ENCODE data around the gene DDI2.
A peak's percentile ranks its signal among the peaks of the same experiment; 100 is the strongest.
"Not testable (repeated sequence)": the region's sequence is repeated elsewhere in the genome, so short reads cannot be mapped to it uniquely, and the experiment has no call there.

The DDI2 gene

DNA sequence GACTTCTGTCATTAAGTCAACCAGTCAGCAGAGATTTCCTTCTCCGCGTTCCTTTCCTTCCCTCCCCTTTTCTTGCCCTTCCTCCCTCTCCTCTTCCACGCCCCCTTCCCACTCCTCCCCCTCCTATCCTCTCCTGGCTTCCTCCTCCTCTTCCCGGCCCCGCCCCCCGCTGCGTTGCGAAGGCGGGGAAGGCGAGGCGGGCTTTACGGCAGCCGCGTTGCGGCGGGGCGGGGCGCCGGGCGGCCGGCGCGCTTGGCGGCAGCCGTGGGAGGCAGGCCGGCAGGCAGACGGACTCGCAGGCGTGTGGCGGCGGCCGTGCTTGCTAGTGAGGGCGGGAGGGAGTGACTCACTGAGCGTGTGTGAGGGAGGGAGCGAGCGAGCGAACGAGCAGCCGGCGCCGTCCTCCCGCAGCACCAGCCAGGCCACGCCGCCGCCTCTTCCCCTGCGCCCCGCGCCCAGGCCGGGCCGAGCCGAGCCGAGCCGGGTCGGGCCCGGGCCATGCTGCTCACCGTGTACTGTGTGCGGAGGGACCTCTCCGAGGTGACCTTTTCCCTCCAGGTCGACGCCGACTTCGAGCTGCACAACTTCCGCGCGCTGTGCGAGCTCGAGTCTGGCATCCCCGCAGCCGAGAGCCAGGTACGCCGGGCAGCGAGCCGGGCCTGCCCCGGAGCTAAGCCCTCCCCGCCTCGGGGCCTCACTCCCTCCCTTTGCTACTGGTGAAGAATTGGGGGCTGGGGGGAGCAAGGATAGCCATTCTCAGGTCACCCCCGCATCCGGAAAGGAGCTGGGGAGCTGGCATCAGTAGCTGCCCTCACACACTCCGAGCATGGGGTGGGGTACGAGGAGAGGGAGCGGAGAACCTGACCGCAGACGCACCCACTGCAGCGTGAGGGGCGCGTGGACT lies at the start of gene DDI2:
Gene DDI2, plus strand, starts transcription at position 286 of the 904 bp plus-strand sequence. Its CDS starts 213 bp downstream, at position 499.
- DNase-seq (ENCODE audit: low read depth) = peak; percentile 98

DNA sequence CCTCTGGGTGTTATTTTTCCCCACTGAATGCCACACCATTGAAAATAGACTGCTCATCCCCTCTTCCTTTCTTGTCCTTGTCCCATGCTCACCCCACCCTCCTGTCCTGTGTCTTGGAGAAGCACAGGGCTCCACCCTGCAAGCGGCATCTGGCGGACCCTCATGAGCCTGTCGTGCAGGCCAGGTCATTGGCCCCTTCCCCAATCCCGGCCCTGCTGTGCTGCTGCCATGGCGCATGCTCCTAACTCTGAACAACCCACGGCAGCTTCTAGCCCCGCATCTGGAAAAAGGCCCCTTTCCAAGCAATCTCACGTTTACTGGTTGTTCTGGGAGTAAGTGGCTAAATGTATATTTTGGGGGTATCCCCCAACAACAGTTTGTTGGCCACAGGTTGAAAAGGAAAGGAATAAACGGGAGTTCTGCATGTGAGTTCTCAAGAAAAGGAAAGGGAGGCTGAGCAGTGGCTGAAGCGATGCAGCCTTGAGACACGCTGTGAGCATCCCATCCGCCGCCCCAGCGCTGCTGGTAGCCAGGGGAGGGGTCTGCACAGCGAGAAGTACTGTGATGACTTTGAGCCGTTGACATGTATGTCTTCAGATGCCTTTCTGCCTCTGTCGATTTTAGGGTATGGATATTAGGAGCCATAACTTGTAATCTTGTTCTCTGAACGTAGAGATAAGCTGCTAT lies 48.7 kb upstream of the DDI2 start:
- no peak for DNase-seq (ENCODE audit: low read depth)

DNA sequence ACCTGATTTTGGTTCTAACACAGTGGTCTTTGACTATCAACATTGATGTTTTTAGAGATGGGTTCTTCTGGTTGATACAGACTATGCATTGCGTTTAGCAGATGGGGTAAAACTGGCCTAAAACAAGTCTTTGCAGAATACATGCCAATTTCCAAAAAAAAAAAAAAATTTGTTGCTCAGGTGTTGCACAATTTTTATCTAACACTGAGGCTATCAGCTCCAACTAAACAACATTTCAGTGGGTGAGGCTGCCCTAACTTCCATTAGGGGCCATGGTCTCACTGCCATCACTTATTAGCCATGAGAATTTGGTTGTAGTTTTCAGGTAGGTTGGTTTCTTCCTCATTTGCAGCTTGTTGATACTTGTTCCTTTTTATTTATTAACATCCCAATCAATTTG lies 46.4 kb upstream of the DDI2 start:
- DNase-seq (ENCODE audit: low read depth) = no peak

DNA sequence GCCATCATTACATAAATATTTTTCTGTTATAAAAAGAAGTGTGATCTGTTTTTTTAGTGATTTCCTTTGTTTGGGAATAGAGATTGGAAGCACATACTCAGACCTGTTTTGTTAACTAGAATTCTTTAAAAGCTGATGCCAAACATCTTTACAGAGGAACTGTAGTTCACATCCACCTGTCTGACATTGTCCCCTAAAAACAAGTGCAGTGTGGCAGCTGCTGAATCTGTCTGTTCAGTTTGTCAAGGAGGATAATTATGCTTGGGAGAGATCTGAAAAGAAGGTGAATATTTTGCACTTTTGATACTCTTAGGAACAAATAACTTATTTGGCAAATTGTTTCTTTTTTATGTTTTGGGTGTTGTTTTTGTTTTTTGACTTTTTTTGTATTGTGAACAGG lies 46.0 kb upstream of the DDI2 start:
- no peak for DNase-seq (ENCODE audit: low read depth)

DNA sequence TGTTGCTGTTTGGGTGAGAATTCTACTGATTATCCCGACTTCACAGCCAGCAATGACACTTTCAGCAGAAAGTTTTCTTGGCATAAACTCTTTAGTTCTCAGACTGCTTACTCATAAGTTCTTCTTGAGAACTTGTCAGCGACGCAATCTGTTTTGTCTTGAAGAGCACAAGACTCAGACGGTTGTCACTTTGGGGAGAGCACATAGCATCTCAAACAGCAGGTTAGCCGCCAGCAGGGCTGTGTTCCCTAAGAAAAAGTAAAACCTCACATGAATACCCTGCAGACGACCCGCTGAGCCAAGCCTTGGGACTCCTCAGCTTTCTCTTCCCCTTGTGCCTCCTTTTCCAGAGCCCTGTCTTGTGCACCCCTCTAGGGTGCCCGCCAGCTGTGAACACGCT lies 43.8 kb upstream of the DDI2 start:
- no peak for DNase-seq (ENCODE audit: low read depth)

DNA sequence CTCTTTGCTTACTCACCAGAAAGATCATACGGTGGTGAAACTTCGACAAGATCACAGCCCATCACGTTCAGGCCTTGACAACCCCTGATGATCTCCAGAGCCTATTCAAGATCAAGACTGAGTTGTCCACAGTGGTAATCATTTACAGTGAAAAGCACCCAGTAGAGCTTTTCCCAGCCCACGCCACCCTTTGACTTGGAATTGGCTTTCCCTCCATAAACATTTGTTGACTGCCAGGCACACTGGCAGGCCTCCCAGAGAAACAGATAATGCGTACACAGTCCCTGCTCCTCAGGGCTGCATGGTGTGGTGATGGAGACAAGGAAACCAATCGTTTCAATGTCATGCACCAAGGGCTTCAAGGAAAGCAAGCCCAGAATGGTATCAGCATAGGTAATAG lies 42.5 kb upstream of the DDI2 start:
- no peak for DNase-seq (ENCODE audit: low read depth)

DNA sequence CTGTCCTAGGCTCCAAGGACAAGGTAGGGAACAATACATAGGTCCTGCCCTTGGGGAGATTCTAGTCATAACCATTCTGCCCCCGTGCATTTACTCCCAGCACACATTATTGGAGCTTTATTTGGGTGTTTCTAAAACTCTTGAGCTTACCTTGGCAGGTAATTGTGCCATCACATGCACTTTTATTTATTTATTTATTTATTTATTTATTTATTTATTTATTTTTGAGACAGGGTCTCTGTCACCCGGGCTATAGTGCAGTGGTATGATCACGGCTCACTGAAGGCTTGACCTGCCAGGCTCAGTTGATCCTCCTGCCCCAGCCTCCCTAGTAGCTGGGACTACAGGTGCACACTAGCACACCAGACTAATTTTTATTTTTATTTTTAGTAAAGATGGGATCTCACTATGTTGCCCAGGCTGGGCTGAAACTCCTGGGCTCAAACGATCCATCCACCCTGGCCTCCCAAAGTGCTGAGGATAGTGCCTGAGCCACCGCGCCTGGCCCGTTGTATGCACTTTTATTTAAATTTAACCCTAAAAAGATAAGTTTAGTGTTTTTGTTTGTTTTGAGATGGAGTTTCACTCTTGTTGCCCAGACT lies 41.6 kb upstream of the DDI2 start:
- DNase-seq (ENCODE audit: low read depth) = no peak

DNA sequence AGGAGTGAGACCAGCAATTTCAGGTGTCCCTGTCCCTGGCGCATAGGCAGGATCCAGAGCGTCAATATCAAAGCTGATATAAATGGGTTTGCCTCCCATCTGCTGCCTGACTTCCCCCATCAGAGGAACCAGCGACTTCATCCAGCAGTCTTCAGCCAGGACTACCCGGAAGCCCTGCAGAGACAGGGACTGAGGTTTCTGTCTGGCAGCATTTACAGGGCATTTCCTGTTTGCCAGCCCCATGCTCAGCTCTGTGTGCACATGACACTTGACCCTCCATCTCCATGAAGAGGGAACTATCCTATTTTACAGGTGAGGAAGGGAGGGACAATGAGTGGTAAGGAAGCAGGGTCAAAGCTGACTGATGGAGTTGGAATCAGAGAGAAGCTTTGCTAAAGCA lies 39.6 kb upstream of the DDI2 start:
- no peak for DNase-seq (ENCODE audit: low read depth)

DNA sequence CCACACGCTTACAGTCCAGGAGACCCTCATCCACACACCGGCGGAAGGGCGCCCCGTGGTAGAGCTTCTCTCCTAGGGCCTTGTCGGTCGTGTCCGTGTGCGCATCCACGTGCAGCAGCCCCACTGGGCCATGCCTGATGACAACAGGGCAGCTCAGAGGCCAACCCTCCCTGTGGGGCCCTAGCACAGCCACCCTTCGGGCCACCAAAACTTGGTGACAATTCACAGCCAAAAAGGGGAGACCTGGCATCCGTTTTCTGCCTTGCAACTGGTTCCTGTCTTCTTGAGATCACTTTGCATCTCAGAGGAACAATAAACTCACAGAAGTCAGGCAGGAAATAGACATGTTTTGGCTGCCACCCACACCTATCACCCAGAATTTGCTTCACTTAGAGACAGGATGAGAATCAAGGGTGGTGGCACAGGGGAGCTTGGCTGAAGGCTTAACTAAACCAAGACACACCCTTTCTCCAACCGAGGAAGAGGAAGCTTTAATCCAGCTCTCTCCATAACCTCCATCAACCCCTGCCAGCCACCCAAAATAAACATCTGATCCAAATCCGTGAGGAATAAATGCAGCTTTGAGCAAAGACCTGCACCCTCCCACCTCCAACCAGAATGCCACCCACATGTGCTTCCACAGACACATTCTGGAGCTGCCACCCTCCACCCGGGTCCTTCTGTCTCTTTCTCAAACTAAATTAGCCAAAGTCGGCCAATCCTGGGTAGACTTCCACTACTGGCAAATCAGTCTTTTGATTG lies 38.2 kb upstream of the DDI2 start:
- DNase-seq (ENCODE audit: low read depth) = no peak

DNA sequence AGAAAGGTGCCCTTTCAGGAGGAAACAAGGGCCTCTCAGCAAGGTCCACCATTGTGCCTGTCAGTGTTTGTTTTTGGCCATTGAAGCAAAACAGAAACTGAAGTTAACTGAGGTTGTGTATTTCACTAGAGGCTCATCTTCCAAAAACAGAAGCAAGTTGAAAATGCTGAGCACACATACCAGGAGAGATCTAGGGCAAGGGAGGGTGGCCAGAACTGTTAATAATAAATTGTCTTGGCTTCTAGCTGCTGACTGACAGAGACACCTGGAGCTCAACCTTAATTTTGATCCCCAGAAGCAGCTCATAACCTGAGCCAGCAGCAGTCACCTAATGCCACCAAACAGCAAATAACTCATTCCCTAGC lies 37.6 kb upstream of the DDI2 start:
- no peak for DNase-seq (ENCODE audit: low read depth)

DNA sequence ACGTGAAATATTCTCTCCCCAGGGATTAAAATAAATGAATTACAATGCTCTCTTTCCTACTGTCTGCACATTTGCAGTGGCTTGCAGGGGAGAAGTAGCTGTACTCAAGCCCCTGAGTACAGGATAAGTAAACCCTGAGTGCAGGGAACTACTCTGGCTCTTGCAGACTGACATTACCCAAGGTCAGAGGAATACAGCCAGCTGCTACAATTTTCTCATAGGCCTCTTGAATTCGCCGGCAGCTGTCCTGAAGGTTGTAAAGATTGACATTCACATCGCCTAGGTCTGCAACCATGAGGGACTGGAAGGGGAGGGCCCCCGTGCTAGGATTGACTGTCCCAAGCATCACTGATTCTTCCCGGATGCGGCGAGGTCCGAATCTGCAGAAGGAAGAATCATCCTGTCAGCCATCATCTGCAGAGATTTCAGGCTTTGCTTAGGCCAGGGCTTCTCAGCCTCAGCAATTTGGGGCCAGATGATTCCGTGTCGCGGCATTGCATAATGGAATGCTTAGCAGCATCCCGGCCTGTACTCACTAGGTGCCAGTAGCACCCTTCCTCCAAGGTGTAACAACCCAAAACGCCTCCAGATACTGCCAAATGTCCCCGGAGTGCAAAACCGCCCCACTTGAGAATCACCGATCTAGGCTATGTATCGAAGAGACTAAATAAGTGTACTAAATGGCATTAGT lies 34.1 kb upstream of the DDI2 start:
- DNase-seq (ENCODE audit: low read depth) = no peak

DNA sequence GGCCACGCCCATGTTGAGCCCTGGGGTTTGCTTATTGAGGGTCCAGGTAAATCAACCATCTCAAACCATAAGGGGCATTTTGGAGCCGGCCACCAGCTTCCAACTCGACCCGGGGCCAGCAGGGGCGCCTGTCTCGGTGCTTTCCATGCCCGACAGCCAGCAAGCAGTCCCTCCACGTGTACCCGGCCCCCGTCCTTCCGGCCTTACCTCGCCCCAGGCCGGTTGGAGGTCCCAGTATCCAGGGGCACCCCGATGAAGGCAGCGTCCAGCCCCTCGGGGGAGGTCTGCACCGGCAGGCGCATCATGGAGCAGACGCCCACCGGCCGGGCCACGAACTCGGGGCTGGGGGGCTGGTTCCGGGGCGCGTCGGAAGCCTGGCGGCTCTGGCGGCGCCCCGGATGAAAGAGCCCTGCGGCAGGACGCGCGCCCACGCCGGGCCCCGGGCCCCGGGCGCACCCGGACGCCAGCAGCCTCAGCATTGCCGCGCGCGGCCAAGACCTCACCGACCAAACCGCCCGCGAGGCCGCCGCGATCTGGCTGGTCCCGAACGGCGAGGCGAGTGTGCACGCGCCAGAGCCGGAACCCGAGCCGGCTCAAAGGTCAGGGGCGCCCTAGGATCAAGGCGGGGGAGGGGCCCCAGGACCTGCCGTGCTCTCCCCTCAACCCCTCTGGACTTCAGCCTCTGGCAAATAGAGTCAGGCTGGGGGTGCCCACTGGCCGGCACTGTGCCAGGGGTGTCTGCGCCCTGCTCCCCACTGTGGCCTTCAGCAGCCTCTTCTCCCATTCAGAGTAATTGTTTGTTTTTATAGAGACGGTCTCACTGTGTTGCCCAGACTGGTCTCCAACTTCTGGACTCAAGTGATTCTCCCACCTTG lies 32.5 kb upstream of the DDI2 start, which contains the start of gene AGMAT:
Gene AGMAT, minus strand, starts transcription at position 563 of the 875 bp plus-strand sequence. Its CDS starts 84 bp downstream, at position 479.
- peak; percentile 51 for DNase-seq (ENCODE audit: low read depth)

DNA sequence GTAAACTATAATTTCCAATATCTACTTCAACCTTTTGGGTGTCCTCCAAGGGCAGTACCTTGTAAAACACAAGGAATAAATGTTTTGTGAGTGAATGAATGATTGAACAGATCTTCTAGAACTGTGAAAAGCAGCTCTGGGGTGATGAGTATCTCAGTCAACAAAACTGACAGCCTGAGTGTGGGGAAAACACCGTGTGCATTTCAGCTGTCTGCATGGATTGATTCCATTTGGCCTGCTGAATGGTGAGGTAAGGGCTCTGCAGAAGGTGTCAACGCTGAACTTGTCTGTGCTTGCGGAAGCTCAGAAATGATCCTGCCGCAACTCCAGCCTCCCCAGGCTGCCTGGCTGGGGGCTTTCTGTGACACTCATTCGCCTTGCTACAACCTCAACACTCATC lies 25.0 kb upstream of the DDI2 start:
- DNase-seq (ENCODE audit: low read depth) = no peak

DNA sequence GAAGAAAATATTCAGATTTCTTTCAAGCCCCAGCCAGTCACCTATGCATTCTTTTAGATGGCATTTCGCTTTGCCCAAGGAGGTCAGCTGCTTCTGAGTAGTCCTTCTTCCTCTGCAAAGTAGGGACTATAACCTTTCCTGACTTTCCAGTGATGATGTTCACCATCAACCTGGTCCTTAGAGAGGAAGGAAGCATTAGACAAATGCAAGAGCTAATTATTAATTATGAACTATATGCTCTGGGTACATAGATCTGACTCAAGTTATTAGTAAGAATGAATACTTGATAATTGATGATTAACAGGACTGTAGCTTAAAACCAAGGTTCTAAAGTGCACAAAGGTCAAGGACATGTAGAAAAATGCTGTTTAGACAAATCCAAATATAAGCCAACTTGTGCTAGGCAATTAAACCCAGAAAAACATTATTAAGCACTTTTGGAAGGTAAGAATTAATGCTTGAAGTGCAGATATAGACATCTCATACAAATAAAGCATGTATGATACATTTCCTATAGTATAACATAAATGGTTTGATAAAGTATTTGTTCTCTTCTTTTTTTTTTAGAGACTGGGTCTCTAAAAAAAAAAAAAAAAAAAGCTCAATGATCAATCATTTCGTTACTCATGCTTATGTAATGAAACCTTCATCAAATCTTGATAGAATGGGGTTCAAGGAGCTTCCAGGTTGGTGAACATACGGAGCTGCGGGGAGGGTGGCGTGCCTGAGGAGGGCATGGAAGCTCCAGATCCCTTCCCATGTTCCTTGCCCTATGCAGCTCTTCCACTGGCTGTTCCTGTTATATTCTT lies 21.2 kb upstream of the DDI2 start:
- no peak for DNase-seq (ENCODE audit: low read depth)

DNA sequence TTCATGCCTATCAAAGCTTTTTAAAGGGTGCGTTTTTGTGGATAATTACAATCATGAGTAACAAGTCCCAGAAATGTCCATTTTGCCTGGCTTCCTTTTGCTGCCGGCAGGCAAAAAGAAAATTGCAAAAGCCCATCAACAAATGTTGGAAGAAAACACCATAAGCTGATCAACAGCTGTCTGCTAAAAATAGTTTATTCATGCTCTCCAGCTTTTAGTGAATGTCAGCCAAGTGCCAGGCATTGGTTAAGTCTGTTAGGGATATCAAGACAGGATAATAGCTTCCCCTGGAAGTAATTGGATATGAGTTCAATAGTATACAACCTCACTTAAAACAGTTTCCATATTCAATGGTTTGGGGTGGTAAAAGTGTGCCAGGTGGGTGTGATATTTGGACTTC lies 18.8 kb upstream of the DDI2 start:
- DNase-seq (ENCODE audit: low read depth) = no peak

DNA sequence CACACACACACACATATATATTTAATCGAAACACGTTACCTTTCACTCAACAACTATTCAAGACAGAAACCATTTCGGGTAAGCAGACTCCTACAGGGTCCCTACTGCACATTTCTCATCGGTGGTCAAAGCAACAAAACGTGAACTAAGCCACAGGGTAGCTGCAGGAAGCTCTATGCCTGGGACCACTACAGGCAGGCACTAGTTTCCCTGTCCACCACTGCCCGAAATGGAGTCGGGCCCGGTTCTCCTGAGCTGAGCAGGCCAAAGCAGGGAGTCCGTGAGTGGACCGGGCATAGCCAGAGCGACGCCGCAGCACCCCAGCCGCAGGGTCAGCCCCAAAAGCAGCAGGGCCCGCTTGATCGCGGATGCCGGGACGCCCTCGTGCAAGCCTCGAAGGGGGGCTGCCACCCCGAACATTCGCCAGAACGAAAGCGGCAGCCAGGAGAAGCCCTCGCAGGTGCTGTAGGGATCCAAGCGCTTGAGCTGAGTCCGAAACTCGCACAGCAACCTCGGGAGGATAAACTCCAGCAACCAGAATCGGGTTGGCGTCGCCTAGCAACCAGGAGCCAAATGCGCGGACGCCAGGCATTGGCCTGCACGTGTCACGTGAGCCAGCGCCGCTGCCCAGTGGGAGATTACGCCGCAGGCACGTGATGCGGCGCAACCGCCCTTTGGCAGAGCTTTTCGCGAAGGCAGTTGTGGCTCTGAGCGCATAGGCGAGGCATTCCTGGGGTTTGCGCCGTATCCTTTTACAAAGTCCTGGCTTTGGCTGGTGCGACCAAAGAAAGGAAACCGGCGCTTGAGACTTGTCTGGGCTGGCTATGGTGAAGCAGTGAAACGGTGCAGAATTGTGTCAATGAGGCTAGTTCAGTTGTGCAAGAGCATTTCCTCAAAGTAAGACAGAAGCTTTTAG lies 13.9 kb upstream of the DDI2 start:
- DNase-seq (ENCODE audit: low read depth) = peak; percentile 91

DNA sequence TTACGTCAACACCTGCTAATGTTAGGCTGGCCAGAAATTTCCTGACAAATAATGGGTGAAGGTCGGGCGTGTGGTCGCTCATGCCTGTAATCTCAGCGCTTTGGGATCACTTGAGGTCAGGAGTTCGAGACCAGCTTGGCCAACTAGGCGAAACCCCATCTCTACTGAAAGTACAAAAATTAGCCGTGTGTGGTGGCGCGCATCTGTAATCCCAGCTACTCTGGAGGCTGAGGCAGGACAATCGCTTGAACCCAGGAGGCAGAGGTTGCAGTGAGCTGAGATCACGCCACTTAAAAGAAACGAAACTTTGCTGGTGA lies 13.3 kb upstream of the DDI2 start:
- DNase-seq (ENCODE audit: low read depth) = not testable (repeated sequence)

DNA sequence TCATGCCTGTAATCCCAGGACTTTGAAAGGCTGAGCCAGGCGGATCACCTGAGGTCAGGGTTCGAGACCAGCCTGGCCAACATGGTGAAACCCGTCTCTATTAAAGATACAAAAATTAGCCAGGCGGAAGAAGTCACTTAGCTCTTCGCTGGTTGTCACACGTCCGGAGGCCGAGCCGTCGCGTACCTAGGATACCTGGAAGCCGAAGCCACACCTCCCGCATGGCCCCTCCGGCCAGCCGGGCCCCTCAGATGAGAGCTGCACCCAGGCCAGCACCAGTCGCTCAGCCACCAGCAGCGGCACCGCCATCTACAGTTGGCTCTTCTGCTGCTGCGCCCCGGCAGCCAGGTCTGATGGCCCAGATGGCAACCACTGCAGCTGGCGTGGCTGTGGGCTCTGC lies 12.9 kb upstream of the DDI2 start:
- DNase-seq (ENCODE audit: low read depth) = not testable (repeated sequence)
